RWPE2 (cell line): ENCODE data around the gene SYNGR4.

Experiments
- ATAC-seq: fragments of 200-7000 bp; cut with Tn5 transposase; 3 replicates; pipeline ENCODE4 v1.9.1; 2021; ENCODE audit warnings: low read depth
- DNase-seq: peaks from one replicate; pipeline ENCODE4 v3.0.0-alpha.2; 2020; ENCODE audit warnings: low spot score
- H3K27ac ChIP-seq: fragments of 450-650 bp; 2 replicates; pipeline ENCODE4 v1.5.1; 2017; ENCODE audit warnings: mild to moderate bottlenecking; ENCODE audit not compliant: poor library complexity, severe bottlenecking
- H3K27me3 ChIP-seq: fragments of 250-450 bp; sonication (Bioruptor Pico); 2 replicates; pipeline ENCODE4 v1.5.1; 2021; ENCODE audit warnings: mild to moderate bottlenecking, moderate library complexity; ENCODE audit not compliant: insufficient read depth, poor library complexity, severe bottlenecking
- H3K36me3 ChIP-seq: fragments of 250-450 bp; sonication (Bioruptor Pico); 2 replicates; pipeline ENCODE4 v1.5.1; 2020; ENCODE audit warnings: low read depth, mild to moderate bottlenecking, moderate library complexity
- H3K4me1 ChIP-seq: fragments of 250-450 bp; sonication (Bioruptor Pico); 2 replicates; pipeline ENCODE4 v1.5.1; 2021; ENCODE audit warnings: mild to moderate bottlenecking, moderate library complexity; ENCODE audit not compliant: insufficient read depth, poor library complexity, severe bottlenecking
- H3K4me3 ChIP-seq: fragments of 250-450 bp; sonication (Bioruptor Pico); 2 replicates; pipeline ENCODE4 v1.5.1; 2021; ENCODE audit warnings: mild to moderate bottlenecking, moderate library complexity; ENCODE audit not compliant: severe bottlenecking
- H3K9me3 ChIP-seq: fragments of 250-450 bp; sonication (Bioruptor Pico); 2 replicates; pipeline ENCODE4 v1.5.1; 2021; ENCODE audit warnings: mild to moderate bottlenecking, moderate library complexity; ENCODE audit not compliant: severe bottlenecking
- TF ChIP-seq, protein P1 (sequence below): fragments of 450-650 bp; IDR thresholded peaks from one replicate; pipeline ENCODE4 v1.5.1; 2017; ENCODE audit warnings: mild to moderate bottlenecking, moderate library complexity; ENCODE audit not compliant: poor library complexity, severe bottlenecking

SYNGR4 gene

DNA sequence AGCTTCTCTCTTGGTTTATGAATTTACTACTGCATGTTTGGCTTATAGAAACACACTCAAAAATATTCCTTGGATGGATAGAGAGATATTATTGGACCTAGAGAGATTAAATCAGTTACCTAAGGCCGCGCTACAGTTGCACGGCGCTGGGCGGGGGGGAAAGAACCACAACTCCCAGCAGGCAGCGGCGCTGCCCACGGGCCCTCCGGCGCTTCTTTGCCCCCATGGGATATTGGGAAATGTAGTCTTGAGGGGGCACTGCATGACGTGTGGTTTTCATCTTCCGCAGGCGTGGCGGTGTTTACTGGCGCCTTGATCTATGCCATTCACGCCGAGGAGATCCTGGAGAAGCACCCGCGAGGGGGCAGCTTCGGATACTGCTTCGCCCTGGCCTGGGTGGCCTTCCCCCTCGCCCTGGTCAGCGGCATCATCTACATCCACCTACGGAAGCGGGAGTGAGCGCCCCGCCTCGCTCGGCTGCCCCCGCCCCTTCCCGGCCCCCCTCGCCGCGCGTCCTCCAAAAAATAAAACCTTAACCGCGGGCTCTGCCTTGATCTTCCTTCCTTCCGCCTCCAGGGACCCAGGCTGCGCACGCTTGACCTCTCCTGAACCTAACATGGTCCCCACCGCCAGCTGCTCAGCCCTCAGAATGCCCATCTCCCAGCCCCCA lies 34.0 kb upstream of the SYNGR4 start:
- Histone ChIP-seq H3K27me3 (no peaks in the 10 kb centered on the region), H3K27ac (no peak overlapping the region), H3K9me3 (no peaks in the 10 kb centered on the region), H3K36me3 (peaks cover 43% of the 10 kb centered on the region), H3K4me1 (peaks cover 10% of the 10 kb centered on the region), H3K4me3 (no peak overlapping the region)
- ATAC-seq (no peak), DNase-seq (no peak)
- TF ChIP-seq, protein P1, sequence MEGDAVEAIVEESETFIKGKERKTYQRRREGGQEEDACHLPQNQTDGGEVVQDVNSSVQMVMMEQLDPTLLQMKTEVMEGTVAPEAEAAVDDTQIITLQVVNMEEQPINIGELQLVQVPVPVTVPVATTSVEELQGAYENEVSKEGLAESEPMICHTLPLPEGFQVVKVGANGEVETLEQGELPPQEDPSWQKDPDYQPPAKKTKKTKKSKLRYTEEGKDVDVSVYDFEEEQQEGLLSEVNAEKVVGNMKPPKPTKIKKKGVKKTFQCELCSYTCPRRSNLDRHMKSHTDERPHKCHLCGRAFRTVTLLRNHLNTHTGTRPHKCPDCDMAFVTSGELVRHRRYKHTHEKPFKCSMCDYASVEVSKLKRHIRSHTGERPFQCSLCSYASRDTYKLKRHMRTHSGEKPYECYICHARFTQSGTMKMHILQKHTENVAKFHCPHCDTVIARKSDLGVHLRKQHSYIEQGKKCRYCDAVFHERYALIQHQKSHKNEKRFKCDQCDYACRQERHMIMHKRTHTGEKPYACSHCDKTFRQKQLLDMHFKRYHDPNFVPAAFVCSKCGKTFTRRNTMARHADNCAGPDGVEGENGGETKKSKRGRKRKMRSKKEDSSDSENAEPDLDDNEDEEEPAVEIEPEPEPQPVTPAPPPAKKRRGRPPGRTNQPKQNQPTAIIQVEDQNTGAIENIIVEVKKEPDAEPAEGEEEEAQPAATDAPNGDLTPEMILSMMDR = no peak

DNA sequence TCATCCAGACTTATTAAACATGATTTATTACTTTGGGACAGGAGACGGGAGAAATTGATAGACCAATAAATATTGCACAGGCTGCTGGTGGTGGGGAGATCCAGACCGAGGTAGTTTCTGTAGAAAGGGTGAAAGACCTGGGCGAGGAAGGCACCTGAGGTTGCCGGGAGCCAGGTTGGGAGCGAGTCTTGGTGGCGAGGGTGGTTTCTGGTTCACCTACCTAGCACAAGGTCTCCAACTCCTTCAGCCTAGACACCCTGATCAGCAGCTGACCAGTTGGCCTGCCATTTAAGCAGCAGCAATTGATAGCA lies 31.9 kb upstream of the SYNGR4 start:
- Histone ChIP-seq H3K27ac (peak overlapping the region; percentile 64), H3K36me3 (peaks cover 36% of the 10 kb centered on the region), H3K9me3 (no peaks in the 10 kb centered on the region), H3K4me3 (no peak overlapping the region), H3K4me1 (peaks cover 10% of the 10 kb centered on the region), H3K27me3 (no peaks in the 10 kb centered on the region)
- no peak for DNase-seq
- TF ChIP-seq, protein P1 = no peak
- ATAC-seq = no peak

DNA sequence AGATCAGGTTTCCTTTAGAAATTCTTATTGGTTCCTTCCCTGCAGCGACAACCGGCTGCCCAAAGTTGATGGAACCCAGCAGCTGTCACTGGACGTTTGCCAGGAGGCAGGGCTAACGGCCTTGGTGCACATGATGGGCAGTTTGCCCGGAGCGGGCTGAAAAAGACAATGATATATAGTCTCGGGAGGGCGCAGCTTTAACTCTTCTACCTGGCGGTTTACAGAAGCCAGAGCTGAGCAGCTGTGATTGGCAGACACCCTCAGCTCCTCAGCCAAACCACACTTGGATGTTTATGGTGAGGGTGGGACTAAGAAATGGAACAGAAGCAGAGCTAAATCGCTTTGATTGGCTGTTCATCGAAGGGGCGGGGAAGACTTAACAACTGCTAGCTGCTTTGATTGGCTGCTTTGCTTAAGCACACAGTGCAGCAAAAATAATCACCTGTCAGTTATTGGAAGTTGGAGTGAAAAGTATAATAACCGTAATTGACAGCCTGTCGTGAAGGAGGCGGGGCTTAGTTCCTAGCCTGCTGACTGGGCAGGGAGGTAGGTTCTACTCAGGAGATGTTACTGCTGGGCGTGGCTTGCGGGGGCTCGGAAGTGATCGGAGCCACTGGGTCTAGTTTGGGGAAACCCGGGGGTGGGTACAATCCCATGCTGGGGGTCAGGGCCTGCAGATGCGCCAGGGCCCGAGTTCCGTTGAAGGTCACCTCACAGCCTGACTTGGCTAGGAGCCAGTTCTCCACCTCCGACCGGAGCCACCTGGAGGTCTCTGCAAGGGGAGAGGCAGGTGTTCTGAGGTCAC lies 31.3 kb upstream of the SYNGR4 start:
- peak; percentile 88 for ATAC-seq
- H3K4me1 ChIP-seq = peaks cover 10% of the 10 kb centered on the region
- H3K27me3 ChIP-seq = no peaks in the 10 kb centered on the region
- TF ChIP-seq, protein P1 = no peak
- H3K27ac ChIP-seq = peak overlapping the region; percentile 64
- peak; percentile 95 for DNase-seq
- peaks cover 30% of the 10 kb centered on the region for H3K36me3 ChIP-seq
- H3K4me3 ChIP-seq = peak overlapping the region; percentile 21
- no peaks in the 10 kb centered on the region for H3K9me3 ChIP-seq

DNA sequence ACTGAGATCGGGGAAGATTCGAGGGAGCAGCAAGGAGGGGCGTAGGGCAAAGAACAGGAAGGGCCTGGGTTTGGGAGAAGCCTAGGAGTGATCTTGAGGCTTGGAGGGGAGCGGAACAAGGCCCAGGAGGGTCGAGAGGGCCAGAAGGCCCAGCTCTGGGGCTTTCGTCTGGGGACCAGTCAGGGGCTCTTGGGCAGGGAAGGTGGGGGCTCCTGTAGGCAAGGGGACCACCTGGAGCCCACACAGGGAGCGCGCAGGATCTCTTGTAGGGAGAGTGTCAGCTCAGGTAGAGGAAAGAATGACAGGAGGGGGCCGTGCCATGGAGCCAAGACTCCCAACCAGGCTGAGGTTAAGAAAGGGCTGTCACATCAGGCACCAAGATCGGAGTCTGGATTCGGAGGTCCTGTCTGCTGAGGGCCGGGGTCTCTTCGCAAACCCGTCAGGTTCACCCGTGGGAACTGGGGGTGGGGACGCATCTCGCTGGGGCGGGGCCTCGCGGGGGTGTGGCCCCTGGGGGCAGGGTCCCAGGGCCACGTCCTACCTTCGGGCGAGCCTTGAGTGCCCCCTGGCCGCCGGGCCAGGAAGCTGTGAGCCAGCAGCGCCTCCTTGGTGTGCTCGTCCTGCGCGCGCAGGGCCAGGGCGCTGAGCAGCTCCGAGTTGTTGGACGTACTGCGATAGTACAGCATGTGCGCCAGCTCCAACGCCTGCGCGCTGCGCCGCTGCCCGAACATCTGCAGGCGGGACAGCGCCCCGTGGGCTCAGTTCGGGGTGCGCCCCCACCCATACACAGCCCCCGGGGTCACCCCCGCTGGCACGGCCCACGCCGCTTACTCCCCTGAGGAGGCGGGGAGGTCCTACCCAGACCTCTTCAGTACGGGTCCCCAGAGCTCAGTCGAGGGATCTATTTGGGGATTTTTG lies 30.4 kb upstream of the SYNGR4 start:
- ATAC-seq (peak; percentile 71), DNase-seq (peak; percentile 82)
- peaks cover 24% of the 10 kb centered on the region for H3K36me3 ChIP-seq
- H3K9me3 ChIP-seq = no peaks in the 10 kb centered on the region
- H3K4me1 ChIP-seq = peaks cover 10% of the 10 kb centered on the region
- H3K27me3 ChIP-seq = no peaks in the 10 kb centered on the region
- peak overlapping the region; percentile 64 for H3K27ac ChIP-seq
- TF ChIP-seq, protein P1 = peak; percentile 84
- peak overlapping the region; percentile 21 for H3K4me3 ChIP-seq
